ENCODE measurements around the gene NLGN1.

NLGN1 gene

DNA sequence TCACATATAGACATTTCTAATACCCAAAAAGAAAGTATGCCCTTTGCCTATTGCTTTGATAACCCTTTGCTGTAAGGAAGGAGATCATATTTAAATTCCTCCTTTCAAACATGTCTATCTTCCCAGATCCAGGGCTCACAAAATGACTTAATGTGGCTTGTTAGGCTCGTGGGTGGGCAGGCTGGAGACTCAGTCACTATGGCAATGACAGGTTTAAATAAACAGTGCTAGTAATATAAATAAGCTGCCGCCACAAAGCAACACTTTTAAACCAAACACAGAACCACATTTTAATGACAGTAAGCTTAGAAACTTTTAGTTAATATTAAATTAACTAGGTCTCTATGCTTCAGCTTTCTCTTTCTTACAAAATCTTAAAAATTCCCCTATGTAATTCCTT lies 845.6 kb downstream of the NLGN1 start:
- DNase-seq, result no peak

DNA sequence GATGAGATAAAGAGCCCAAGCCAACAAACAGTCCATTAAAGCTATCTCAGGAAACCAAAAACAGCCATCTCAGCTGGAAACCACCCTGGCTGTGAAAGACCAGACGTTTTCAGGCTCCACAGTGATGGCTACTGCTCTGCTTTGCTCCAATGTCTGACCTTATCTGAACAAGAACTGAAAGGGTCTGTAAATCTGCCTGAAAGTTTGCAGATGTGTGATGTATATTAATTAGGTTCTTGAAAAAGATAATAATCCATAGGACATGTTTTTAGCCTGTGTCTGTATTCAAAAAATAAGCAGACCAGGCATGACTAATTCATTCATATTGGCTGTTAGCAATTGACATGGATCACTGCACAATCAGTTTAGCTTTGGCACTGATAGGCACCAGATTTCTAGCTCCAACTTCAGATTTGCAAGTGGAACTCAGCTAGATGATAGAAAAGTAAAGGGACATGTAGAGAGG lies 850.2 kb downstream of the NLGN1 start:
- DNase-seq, result no peak

GRCh38 chr3:174251681-174252080 lies 854.1 kb downstream of the NLGN1 start:
- DNase-seq, result no peak

DNA sequence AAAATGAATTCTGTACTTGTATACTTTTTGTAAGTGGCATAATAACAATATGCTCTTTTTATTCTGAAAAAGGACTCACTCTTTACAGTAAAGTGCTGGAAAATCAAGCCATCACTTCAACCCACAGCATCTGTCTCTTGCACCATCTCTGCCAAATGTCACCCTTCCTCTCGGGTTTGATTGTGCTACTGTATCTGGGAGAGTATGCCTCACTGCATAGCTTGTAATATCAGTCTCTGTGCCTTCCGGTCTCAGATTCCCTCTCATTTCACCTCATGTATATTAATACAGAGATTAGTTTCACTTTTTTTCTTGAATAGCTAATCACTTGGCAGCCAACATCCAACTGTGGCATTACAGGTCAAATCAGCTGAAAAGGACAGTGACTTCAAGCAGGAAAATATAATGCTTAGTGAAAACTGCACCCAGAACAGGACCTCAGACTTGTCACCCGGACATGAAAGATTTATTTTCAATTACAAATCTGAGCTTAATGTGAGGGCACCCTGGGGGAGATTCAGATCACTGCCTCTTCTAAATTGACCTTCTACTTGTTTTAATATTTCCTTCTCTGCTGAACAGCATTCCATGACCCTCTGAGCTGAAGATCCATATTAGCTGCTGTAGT lies 855.8 kb downstream of the NLGN1 start:
- DNase-seq, result no peak

DNA sequence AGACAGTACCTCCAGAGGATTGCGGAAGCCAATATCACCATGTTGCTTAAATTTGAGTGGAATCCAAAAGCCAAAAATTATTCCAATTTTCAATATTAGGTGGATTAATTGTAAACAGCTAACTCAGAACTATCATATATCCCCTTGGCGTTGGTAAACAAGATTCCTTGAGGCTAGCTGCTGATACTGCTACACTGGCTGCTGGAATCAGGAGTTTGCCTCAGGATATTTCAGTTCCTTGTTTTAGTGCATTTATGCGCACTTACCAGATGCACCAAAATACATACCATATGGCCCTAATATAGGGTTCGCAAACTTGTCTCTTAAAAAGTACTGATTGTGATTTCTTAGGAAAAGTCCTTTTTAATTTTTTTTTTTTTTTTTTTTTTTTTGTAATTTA lies 856.4 kb downstream of the NLGN1 start:
- DNase-seq, result no peak

- no peak for DNase-seq
These were observed 857.9 kb downstream of the NLGN1 start for GRCh38 chr3:174255454-174255853.

- no peak for DNase-seq
These were observed 868.9 kb downstream of the NLGN1 start for GRCh38 chr3:174266476-174266875.

GRCh38 chr3:174268061-174268460 lies 870.5 kb downstream of the NLGN1 start:
- DNase-seq, result no peak

- no peak for DNase-seq
These were observed 871.0 kb downstream of the NLGN1 start for GRCh38 chr3:174268586-174268985.

GRCh38 chr3:174270841-174271240 lies 873.3 kb downstream of the NLGN1 start:
- DNase-seq, result no peak

- no peak for DNase-seq
These were observed 877.8 kb downstream of the NLGN1 start for GRCh38 chr3:174275336-174275735.

GRCh38 chr3:174276826-174277225 lies 879.3 kb downstream of the NLGN1 start:
- no peak for DNase-seq

DNA sequence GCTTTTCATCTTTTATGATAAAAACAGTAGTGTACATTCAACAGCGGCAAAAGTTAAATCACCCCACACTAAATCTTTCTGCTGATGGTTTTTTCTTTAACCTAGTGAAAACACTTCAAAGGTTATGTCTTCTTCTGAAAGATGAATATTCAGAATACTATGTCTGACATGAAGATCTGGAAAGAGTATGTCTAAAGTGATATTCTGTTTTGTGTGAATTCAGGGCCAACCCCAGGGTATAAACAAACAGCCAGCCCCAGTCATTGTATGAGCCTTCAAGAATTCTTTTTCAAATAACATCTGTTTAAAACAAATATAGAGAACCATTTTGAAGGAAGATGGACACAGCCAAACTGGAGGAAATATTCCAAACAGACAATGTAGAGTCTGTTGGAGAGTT lies 880.5 kb downstream of the NLGN1 start:
- DNase-seq, result no peak

GRCh38 chr3:174280186-174280585 lies 882.6 kb downstream of the NLGN1 start:
- DNase-seq, result no peak

DNA sequence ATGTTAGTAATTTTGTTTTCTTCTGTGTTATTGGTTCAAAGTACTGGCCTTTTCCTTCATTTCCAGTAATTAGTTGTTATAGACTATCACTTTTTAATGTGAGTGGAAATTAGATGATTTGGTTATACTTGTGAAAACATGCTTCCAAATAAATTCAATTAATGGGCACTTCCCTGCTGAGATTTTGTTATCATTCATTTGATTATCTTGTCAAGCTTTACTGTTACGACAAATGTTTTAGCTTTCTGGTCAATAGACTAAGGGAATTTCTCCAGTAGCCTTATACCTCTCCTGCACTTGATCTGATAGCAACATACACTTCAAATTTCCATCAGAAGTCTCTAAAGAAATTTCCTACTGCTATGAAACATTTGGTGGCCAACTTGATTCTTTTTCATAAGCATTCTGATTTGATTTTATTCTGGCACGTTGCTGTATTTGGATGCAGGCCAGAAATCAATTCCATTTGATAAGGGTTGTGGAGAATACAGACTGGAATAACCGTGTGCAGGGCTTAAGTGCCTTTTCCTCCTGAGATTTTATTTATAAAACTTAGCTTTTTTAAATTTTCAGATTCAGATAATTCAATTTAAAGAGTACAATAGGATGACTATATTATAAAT lies 887.8 kb downstream of the NLGN1 start:
- no peak for DNase-seq

DNA sequence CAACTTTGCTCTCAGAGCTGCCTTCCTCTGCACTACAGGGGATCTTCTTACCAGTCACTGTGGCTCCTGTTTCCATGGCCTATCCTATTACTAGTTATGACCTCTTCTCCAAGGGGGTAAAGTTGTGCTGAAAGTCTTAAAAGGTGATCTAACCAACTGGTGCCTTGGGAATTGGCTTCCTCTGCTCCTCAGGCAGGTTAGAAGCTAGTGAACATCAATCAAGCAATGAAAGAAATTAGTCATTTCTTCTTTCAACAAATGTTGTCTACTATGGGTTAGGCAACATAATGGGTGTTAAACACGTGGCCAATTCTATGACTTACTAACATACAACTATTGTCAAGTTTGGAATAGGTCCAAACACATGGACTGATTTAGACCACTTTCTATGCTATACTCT lies 890.2 kb downstream of the NLGN1 start:
- DNase-seq, result no peak

GRCh38 chr3:174294616-174295015 lies 897.1 kb downstream of the NLGN1 start:
- DNase-seq, result no peak

DNA sequence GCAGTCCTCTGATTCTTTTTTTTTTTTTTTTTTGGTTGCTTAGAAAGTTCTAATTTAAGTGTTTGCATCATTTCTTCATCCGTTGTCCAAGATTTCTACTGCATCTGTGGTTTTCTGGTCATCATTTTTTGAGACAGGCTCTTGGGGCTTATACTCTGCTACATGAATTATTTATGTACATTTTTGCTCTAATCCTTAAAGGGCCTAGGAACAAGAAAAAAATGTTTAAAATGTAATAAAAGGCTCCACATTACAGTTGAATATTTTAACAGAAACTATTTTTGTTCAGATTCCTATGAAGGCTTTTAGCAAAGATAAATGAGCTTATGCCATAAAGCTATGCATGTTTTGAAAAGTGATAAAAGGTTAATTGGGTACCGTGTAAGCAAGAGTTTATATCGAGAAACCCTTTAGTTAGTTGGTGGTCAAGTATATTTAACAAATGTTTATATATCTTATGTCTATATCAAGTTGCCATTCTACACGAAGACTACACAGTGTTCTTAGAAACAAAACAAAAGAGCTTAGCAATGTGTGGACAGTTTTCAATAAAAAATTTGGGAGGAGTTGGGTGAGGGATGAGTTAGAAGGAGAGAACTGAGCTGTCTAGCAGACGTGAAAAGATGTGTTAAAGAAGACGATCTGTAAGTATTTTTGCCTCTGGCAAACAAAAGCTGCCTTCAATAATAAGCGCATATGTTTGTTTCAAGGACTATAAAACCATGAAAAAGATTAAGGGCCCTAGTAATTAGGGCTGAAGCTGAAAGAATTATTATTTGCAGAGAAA lies 898.0 kb downstream of the NLGN1 start:
- no peak for DNase-seq

GRCh38 chr3:174302746-174303315 lies 905.3 kb downstream of the NLGN1 start:
- DNase-seq, result no peak

- no peak for DNase-seq
These were observed 906.5 kb downstream of the NLGN1 start for GRCh38 chr3:174303907-174304560.

- no peak for DNase-seq
These were observed 911.2 kb downstream of the NLGN1 start for GRCh38 chr3:174308736-174309135.

DNA sequence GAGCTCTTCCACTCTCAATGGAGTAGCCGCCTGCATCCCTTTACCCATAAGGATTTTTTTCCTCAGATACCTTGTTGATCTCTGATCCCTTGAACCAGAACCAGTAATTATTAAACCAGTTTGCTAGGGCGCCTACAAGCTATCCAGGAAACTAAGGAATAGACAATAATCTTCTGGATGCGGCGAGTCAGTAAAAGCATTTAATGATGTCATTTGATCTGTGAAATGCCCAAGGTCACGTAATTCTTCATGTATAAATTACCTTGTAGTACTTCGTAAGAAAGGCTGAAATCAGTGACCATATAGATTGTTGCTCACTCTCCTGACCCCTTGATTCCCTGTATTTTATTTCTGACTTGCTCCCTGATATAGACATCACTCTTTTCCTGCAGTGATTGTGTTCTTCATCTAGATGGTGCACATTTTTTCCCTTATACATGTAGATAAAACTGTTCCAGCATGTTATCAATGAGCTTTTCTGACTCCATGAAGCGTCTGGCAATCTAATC lies 913.0 kb downstream of the NLGN1 start:
- no peak for DNase-seq

DNA sequence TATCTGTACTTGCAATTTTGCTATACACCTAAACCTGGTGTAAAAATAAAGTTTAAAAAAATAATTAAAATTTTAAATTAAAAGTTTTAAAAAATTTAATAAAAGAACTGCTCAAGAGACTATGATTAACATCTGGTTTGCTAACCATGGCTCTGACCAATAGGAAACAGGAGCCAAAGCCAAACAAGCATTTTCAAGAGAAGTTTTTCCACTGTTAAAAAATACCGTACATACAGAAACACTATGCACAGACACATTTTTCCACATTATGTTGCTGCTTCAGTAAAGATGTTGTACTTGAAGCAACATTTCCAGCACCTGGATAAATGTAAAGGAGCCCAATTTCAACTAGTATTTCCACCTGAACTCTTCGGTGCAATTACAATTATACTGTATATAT lies 917.7 kb downstream of the NLGN1 start:
- no peak for DNase-seq
